SU-DHL-6 (cell line): ENCODE data around the gene TM4SF20.

Source experiments
- H2AFZ ChIP-seq: fragments of 200-600 bp; sonication (generic); 2 replicates; pipeline ENCODE4 v1.6.1; 2014; ENCODE audit warnings: low read depth, mild to moderate bottlenecking, moderate library complexity, mixed read lengths, antibody characterized with exemption, low read length; ENCODE audit not compliant: severe bottlenecking
- H3F3A ChIP-seq: fragments of 200-600 bp; shearing (Covaris generic); 2 replicates; pipeline ENCODE4 v1.6.0; 2016; ENCODE audit warnings: antibody characterized with exemption, mild to moderate bottlenecking; ENCODE audit not compliant: insufficient read depth
- H3K27ac ChIP-seq: fragments of 200-600 bp; sonication (generic); 2 replicates; pipeline ENCODE4 v1.5.1; 2016; ENCODE audit warnings: low read depth, mild to moderate bottlenecking, low read length, moderate library complexity, mixed read lengths
- H3K27me3 ChIP-seq: fragments of 200-600 bp; sonication (generic), shearing (Covaris generic); 2 replicates; pipeline ENCODE4 v1.6.0; 2014; ENCODE audit warnings: mild to moderate bottlenecking, low read length
- H3K36me3 ChIP-seq: fragments of 200-600 bp; sonication (generic); 2 replicates; pipeline ENCODE4 v1.6.1; 2014; ENCODE audit warnings: mild to moderate bottlenecking, low read length, mixed read lengths
- H3K4me2 ChIP-seq: fragments of 300-600, 200-600 bp; shearing (Covaris generic), sonication (generic); 2 replicates; pipeline ENCODE4 v1.6.0; 2014; ENCODE audit warnings: low read length, low read depth, mild to moderate bottlenecking; ENCODE audit not compliant: poor library complexity, severe bottlenecking
- H3K4me3 ChIP-seq: fragments of 200-600 bp; sonication (generic); 2 replicates; pipeline ENCODE4 v1.5.1; 2014; ENCODE audit warnings: antibody characterized with exemption, low read length, mild to moderate bottlenecking, mixed read lengths; ENCODE audit not compliant: insufficient read depth, poor library complexity, severe bottlenecking
- H3K79me2 ChIP-seq: fragments of 200-600 bp; sonication (generic); 2 replicates; pipeline ENCODE4 v1.6.1; 2014; ENCODE audit warnings: mild to moderate bottlenecking, low read length, moderate library complexity; ENCODE audit not compliant: insufficient read depth
- H3K9ac ChIP-seq: fragments of 200-600 bp; sonication (generic); 2 replicates; pipeline ENCODE4 v1.7.0; 2014; ENCODE audit warnings: mild to moderate bottlenecking, low read length
- H3K9me2 ChIP-seq: fragments of 200-600 bp; sonication (generic); replicated peaks from 2 replicates; pipeline ENCODE4 v1.6.1; 2014; ENCODE audit warnings: low read length; ENCODE audit not compliant: insufficient read depth
- H3K9me3 ChIP-seq: fragments of 200-600 bp; sonication (generic); 2 replicates; pipeline ENCODE4 v1.6.1; 2014; ENCODE audit warnings: low read length, mixed read lengths; ENCODE audit not compliant: insufficient read depth
- H4K20me1 ChIP-seq: fragments of 200-600 bp; sonication (generic); 2 replicates; pipeline ENCODE4 v1.6.1; 2014; ENCODE audit warnings: low read depth, mild to moderate bottlenecking, antibody characterized with exemption, low read length, moderate library complexity, mixed read lengths
- EZH2phosphoT487 ChIP-seq: fragments of 200-600 bp; sonication (generic), shearing (Covaris generic); conservative IDR thresholded peaks from 2 replicates; pipeline ENCODE4 v1.6.1; 2018; ENCODE audit warnings: mild to moderate bottlenecking, antibody characterized with exemption, low read length, moderate library complexity, mixed read lengths
- TF ChIP-seq, protein P1 (sequence below): fragments of 200-600 bp; sonication (generic); IDR thresholded peaks from one replicate; pipeline ENCODE4 v1.5.1; 2017; ENCODE audit warnings: antibody characterized with exemption, mild to moderate bottlenecking, low read length, moderate library complexity; ENCODE audit not compliant: insufficient read depth, poor library complexity, severe bottlenecking

TM4SF20 gene

DNA sequence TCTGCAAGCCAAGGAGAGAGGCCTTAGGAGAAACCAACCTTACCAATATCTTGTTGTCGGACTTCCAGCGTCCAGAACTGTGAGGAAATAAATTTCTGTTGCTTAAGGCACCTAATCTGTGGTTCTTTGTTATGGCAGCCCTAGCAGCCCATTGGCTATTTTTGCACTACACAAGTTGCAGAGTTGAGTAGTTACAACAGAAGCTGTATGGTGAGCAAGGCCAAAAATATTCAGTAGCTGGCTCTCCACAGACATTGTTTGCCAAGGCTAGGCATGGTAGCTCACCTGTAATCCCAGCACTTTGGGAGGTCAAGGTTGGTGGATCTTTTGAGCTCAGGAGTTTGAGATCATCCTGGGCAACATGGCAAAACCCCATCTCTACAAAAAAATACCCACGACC is 35.7 kb upstream of the TM4SF20 start:
- no peak overlapping the region for H3K4me2 ChIP-seq
- H2AFZ ChIP-seq: no peak overlapping the region
- H3K9me3 ChIP-seq: no peaks in the 10 kb centered on the region
- no peaks in the 10 kb centered on the region for H3K9me2 ChIP-seq
- no peaks in the 10 kb centered on the region for H3K36me3 ChIP-seq
- TF ChIP-seq, protein P1, sequence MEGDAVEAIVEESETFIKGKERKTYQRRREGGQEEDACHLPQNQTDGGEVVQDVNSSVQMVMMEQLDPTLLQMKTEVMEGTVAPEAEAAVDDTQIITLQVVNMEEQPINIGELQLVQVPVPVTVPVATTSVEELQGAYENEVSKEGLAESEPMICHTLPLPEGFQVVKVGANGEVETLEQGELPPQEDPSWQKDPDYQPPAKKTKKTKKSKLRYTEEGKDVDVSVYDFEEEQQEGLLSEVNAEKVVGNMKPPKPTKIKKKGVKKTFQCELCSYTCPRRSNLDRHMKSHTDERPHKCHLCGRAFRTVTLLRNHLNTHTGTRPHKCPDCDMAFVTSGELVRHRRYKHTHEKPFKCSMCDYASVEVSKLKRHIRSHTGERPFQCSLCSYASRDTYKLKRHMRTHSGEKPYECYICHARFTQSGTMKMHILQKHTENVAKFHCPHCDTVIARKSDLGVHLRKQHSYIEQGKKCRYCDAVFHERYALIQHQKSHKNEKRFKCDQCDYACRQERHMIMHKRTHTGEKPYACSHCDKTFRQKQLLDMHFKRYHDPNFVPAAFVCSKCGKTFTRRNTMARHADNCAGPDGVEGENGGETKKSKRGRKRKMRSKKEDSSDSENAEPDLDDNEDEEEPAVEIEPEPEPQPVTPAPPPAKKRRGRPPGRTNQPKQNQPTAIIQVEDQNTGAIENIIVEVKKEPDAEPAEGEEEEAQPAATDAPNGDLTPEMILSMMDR: no peak
- TF ChIP-seq EZH2phosphoT487: no peak
- no peaks in the 10 kb centered on the region for H4K20me1 ChIP-seq
- no peaks in the 10 kb centered on the region for H3K79me2 ChIP-seq
- H3K27me3 ChIP-seq: no peaks in the 10 kb centered on the region
- H3K9ac ChIP-seq: no peak overlapping the region
- no peaks in the 10 kb centered on the region for H3F3A ChIP-seq
- H3K27ac ChIP-seq: no peak overlapping the region
- no peak overlapping the region for H3K4me3 ChIP-seq

DNA sequence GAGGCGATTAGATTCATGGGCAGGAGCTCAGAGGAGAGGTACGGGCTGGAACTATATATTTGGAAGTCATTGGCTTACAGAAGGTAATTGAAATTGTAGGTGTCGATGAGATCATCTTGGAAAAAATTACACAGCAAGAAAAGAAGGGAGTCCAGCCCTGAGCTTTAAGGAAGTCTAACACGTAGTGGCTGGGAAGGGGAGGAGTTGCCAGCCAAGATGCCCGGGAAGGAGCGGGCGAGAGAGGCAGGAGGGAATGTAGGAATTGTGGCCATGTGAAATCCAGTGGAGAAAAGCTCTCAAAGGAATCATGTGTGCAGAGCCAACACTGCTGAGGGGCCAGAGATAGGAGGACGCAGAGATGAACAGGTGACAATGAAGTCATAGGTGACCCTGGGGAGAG is 34.3 kb upstream of the TM4SF20 start:
- Histone ChIP-seq H3K27ac (no peak overlapping the region), H2AFZ (no peak overlapping the region), H3K4me2 (no peak overlapping the region), H4K20me1 (no peaks in the 10 kb centered on the region), H3K9me3 (no peaks in the 10 kb centered on the region), H3K4me3 (no peak overlapping the region), H3K79me2 (no peaks in the 10 kb centered on the region), H3K9ac (no peak overlapping the region), H3K27me3 (no peaks in the 10 kb centered on the region), H3K9me2 (no peaks in the 10 kb centered on the region), H3K36me3 (no peaks in the 10 kb centered on the region), H3F3A (no peaks in the 10 kb centered on the region)
- TF ChIP-seq, protein P1: no peak
- TF ChIP-seq EZH2phosphoT487: no peak

DNA sequence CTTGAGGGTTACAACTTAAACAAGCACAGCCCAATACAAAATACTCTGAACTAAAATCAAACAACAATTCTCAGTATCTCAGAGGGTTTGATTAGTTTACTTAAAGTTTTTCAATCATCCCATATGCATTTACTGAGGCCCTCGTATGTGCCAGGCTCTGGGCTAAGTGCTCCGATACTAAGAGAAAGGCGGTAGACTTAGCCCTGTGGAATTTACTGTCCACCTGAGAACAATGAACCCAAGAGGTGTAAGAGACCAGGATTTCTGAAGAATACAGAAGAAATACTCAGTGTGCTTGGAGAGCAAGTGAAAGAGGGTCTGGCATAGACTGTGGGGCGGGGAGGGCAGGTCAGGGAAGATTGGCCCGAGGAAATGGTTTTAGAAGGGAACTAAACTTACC is 33.8 kb upstream of the TM4SF20 start:
- no peaks in the 10 kb centered on the region for H4K20me1 ChIP-seq
- no peaks in the 10 kb centered on the region for H3K27me3 ChIP-seq
- no peak overlapping the region for H2AFZ ChIP-seq
- H3K79me2 ChIP-seq: no peaks in the 10 kb centered on the region
- no peak overlapping the region for H3K27ac ChIP-seq
- H3K4me3 ChIP-seq: no peak overlapping the region
- H3K4me2 ChIP-seq: no peak overlapping the region
- no peaks in the 10 kb centered on the region for H3K9me3 ChIP-seq
- no peaks in the 10 kb centered on the region for H3K9me2 ChIP-seq
- H3K9ac ChIP-seq: no peak overlapping the region
- H3K36me3 ChIP-seq: no peaks in the 10 kb centered on the region
- no peak for TF ChIP-seq EZH2phosphoT487
- TF ChIP-seq, protein P1: no peak
- H3F3A ChIP-seq: no peaks in the 10 kb centered on the region

DNA sequence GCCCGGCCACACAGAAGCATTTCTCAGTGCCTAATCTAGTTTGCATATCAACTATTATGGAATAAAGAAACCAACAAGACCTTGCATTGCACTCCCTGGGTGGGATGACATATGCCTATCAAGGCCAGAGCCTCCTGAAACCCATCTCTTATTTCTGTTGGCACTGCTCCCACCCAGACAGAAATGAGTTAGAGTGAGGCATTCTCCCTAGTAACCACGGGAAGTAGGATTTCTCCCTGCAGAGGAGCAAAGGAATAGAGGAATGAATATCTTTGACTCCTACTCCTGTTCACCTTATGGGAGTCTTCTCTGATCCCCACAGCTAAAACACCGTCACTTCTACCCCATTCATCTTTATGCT is 32.9 kb upstream of the TM4SF20 start:
- Histone ChIP-seq H3K27me3 (no peaks in the 10 kb centered on the region), H3F3A (no peaks in the 10 kb centered on the region), H4K20me1 (no peaks in the 10 kb centered on the region), H3K4me2 (no peak overlapping the region), H2AFZ (no peak overlapping the region), H3K27ac (no peak overlapping the region), H3K4me3 (no peak overlapping the region), H3K79me2 (no peaks in the 10 kb centered on the region), H3K9me2 (no peaks in the 10 kb centered on the region), H3K9ac (no peak overlapping the region), H3K9me3 (no peaks in the 10 kb centered on the region), H3K36me3 (no peaks in the 10 kb centered on the region)
- TF ChIP-seq EZH2phosphoT487: no peak
- TF ChIP-seq, protein P1: no peak
